ENCODE results near the gene LRRC26. TPM values are rescaled to one million over a fixed set of nuclear protein-coding genes. Genes with fewer than 3 reads are reported as not detected.

LRRC26 gene
- total RNA-seq, 1 donor from 2014 or later: not detected

DNA sequence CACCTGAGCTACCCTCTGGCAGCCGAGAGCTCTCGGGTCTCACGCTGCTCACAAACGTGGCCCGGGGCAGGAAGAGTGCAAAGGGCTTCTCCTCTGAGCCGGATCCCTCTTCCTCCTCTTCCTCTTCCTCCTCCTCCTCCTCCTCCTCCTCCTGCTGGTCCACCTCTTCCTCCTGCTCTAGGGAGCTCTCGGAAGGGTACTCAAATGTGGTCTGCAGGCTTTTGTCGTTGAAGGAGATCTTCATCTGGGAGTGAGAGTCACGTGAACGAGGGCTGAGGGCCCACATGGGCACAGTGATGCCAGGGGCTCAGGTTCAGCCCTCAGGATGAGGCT, 22.6 kb upstream of the LRRC26 start:
- DNase-seq (ENCODE audit: low spot score in 2 of 2): no peak
- TF ChIP-seq, protein P1, sequence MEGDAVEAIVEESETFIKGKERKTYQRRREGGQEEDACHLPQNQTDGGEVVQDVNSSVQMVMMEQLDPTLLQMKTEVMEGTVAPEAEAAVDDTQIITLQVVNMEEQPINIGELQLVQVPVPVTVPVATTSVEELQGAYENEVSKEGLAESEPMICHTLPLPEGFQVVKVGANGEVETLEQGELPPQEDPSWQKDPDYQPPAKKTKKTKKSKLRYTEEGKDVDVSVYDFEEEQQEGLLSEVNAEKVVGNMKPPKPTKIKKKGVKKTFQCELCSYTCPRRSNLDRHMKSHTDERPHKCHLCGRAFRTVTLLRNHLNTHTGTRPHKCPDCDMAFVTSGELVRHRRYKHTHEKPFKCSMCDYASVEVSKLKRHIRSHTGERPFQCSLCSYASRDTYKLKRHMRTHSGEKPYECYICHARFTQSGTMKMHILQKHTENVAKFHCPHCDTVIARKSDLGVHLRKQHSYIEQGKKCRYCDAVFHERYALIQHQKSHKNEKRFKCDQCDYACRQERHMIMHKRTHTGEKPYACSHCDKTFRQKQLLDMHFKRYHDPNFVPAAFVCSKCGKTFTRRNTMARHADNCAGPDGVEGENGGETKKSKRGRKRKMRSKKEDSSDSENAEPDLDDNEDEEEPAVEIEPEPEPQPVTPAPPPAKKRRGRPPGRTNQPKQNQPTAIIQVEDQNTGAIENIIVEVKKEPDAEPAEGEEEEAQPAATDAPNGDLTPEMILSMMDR (IDR thresholded peaks at IDR 0.05): no peak
- Histone ChIP-seq H3K4me3 (no peak overlapping the region), H3K4me1 (peaks cover 16 to 19% of the 10 kb centered on the region in 2 donors), H3K27me3 (no peaks in the 10 kb centered on the region), H3K9me3 (no peaks in the 10 kb centered on the region), H3K36me3 (peaks cover 18 to 19% of the 10 kb centered on the region in 2 donors), H3K27ac (no peak overlapping the region)
- intact Hi-C loops (cut with DNase I): no loop called here

DNA sequence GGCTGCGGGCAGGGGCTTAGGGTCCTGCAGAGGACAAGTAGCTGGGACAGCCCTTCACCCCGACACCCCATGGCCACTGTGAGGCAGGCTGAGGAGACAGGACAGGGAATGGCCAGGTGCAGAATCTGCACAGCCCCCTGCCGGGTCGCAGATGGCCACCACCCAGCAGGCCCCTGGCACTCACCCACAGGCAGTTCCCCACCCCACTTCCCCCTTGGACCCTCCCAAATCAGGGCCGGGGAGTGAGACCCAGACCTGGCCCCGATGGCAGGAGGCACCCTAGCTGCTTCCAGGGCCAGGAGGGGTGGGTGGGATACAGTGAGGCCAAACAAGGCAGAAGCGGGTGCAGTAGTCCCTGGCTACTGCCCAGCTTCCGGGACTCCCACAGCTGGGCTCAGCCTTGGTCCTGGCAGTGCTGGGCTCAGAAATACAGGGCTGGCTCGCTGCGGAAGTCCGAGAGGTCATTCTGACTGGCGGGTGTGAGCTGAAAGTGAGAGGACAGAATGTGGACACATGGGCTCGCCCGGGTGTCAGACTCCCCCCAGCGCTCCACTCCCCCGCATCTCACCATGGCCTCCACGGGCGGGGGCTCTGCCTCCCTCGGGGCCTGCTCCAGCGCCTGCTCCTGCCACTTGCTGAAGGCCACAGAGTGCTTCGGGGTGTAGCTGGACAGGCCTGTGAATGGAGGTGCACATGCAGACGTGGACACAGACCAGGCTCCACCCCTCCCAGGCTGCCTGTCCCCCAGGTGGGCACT, 22.0 kb upstream of the LRRC26 start:
- H3K27me3 ChIP-seq: no peaks in the 10 kb centered on the region
- no peak for DNase-seq (ENCODE audit: low spot score in 2 of 2)
- no peaks in the 10 kb centered on the region for H3K9me3 ChIP-seq
- peaks cover 21 to 24% of the 10 kb centered on the region in 2 donors for H3K4me1 ChIP-seq
- TF ChIP-seq, protein P1 (IDR thresholded peaks at IDR 0.05): no peak
- H3K36me3 ChIP-seq: peaks cover 18 to 19% of the 10 kb centered on the region in 2 donors
- intact Hi-C loops (cut with DNase I): no loop called here
- no peak overlapping the region for H3K27ac ChIP-seq
- no peak overlapping the region for H3K4me3 ChIP-seq

DNA sequence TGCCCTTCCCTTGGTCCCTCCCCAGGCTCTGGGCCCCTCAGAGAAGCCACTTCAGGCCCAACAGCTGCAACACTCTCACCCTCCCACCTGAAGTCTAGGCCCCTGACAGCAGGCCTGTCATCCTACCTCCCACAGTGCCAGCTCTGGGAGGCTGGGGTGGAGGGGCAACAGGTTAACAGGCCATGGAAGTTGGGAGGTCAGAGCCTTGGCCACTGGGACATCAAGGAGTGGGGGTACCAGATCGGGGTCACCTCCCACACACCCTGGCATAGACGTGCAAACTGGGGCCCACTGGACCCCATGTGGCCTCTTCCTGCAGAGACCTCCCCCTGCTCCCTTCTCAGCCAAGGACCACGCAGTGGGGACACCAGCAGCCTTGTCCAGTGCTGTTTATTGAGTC, 21.4 kb upstream of the LRRC26 start:
- intact Hi-C loops (cut with DNase I): no loop called here
- Histone ChIP-seq H3K36me3 (peaks cover 19 to 22% of the 10 kb centered on the region in 2 donors), H3K4me1 (peaks cover 23 to 31% of the 10 kb centered on the region in 2 donors), H3K27ac (no peak overlapping the region), H3K9me3 (no peaks in the 10 kb centered on the region), H3K4me3 (no peak overlapping the region), H3K27me3 (no peaks in the 10 kb centered on the region)
- TF ChIP-seq, protein P1 (IDR thresholded peaks at IDR 0.05): no peak
- no peak for DNase-seq (ENCODE audit: low spot score in 2 of 2)

DNA sequence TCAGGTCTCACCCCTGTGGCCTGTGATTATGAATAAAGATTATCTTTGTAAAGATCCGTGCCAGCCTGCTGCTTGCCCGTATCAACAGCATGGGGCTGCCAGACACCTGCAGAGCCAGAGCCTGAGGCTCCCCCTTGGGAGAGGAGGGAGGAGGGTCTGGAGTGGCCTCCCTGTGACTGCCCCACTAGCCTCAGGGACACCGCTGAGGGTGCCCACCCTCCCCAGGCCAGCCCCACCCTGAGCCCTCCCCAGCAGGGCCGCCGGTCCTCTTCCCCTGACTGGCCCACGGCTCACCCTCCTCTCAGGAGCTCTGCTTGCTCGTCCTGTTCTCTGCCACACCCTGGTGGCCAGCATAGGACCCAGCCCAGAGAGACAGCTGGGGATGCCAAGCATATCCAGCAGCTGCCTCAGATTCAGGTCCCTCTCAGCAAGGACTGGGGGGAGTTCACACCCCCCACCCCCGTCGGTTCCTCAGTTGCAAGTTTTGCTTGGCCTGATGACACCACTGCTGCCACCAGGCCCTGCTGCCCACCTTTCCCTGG, 20.5 kb upstream of the LRRC26 start:
- H3K36me3 ChIP-seq: peaks cover 19 to 30% of the 10 kb centered on the region in 2 donors
- H3K4me3 ChIP-seq: peak overlapping the region in 1 of 2 donors; percentile 91
- peaks cover 23 to 38% of the 10 kb centered on the region in 2 donors for H3K4me1 ChIP-seq
- TF ChIP-seq, protein P1 (IDR thresholded peaks at IDR 0.05): no peak
- no peaks in the 10 kb centered on the region for H3K27me3 ChIP-seq
- H3K9me3 ChIP-seq: no peaks in the 10 kb centered on the region
- intact Hi-C loops (cut with DNase I): no loop called here
- DNase-seq (ENCODE audit: low spot score in 2 of 2): no peak
- H3K27ac ChIP-seq: peak overlapping the region in 1 of 2 donors; percentile 86

DNA sequence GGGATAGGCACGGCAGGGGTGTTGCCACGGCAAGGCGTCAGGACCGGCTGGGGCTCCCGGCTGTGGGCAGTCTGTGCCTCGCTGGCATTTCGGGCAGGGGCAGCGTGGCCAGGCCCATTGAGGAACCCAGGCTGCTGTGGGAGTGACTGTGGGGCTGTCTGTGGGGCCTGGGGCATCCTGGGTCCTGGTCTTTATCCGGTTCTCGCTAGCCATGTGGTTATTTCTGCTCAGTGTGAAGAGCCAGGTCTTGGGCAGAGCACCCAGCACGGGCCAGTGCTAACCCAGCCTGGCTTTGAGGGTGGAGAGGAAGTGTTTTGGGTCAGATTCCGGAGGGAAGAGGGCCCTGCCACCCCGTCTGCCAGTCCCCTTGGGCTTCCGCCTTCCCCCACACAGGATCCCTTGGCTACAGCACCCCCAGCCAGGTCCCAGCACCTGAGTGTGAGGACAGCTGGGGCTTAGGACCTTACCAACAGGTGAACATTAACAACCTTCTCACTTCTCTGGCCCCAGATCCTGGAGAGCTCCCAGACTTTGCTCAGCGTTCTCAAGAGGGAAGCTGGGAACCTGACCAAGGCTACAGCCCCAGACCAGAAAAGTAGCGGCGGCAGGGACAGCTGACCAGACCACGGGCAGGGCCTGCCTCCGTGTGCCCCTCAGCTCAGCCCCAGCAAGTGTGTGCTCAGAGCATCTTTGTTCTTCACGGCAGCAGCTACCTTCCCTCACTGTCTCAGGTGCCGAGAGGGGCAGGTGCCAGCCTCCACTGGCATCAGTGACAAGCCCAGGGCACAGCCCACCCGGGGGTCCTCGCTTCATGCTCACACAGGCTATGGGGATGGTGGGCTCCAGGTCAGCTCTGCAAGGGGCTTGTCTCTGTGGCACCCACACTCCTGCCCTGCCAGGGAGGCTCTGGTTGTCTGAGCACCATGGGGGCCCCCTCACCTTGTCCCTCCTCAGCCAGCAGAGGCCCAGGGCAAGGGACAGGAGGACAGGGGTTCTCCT, 19.7 kb upstream of the LRRC26 start:
- Histone ChIP-seq H3K4me1 (peaks cover 23 to 38% of the 10 kb centered on the region in 2 donors), H3K27ac (peak overlapping the region; percentile 86 to 89), H3K4me3 (peak overlapping the region; percentile 85 to 91), H3K36me3 (peaks cover 22 to 38% of the 10 kb centered on the region in 2 donors), H3K27me3 (no peaks in the 10 kb centered on the region), H3K9me3 (no peaks in the 10 kb centered on the region)
- intact Hi-C loops (cut with DNase I): no loop called here
- TF ChIP-seq, protein P1 (IDR thresholded peaks at IDR 0.05): no peak
- no peak for DNase-seq (ENCODE audit: low spot score in 2 of 2)
